Measurements from ENCODE around the gene GRWD1. TPM values are rescaled to one million over a fixed set of nuclear protein-coding genes. Genes with fewer than 3 reads are reported as not detected.

Gene GRWD1
- total RNA-seq, 1 experiment from 2014 or later: 77.4 TPM

DNA sequence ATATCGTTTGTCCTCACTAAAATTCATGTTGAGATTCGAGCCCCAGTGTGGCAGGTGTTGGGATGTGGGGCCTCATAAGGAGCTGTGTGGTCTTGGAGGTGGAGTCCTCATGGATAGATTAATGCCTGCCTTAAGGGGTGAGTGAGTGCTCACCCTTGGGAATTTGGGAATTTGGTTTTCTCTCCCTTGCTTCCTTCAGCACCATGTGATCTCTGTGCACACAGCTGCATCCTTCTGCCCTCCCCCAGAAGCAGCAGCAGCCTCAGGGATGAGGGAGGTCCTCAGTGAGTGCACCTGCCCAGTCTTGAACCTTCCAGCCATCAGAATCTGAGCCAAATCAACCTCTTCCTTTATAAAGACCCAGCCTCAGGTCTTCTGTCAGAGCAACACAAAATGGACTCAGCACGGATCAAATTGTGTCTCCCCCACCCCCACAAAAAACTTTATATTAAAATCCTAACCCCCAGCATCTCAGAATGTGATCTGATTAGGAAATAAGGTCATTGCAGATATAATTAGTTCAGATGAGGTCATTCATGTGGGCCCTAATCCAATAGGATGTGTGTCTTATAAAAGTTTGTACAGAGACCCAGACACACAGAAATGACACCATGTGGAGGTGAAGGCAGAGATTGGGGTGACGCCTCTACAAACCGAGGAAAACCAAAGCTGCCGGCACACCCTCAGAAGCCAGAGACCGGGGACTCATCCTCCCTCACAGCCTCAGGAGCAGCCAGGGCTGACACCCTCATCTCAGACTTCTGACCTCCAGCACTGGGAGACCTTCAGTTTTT, 36.3 kb downstream of the GRWD1 start:
- TSS peak; percentile 31 for BruUV-seq (replicated peaks)
- Mint-ChIP-seq H3K27ac (ENCODE audit: unreplicated experiment) (peak overlapping the region; percentile 25), H3K4me1 (ENCODE audit: low read depth, unreplicated experiment) (peaks cover 13% of the 10 kb centered on the region), H3K36me3 (ENCODE audit: insufficient read depth, unreplicated experiment) (peaks cover 79% of the 10 kb centered on the region), H3K4me3 (ENCODE audit: unreplicated experiment) (no peak overlapping the region), H3K9me3 (ENCODE audit: unreplicated experiment) (no peaks in the 10 kb centered on the region), H3K27me3 (ENCODE audit: insufficient read depth, unreplicated experiment) (no peaks in the 10 kb centered on the region)
- no peaks in the 10 kb centered on the region for H3K36me3 ChIP-seq (ENCODE audit: control insufficient read depth, insufficient read depth, low read length)
- no peaks in the 10 kb centered on the region for H3K4me1 ChIP-seq
- H3K9me3 ChIP-seq: no peaks in the 10 kb centered on the region
- POLR2A ChIA-PET: no interaction called here
- intact Hi-C loops (cut with micrococcal nuclease; ENCODE audit: unreplicated experiment): no loop called here
- no peak for DNase-seq
- no peaks in the 10 kb centered on the region for H3K27me3 ChIP-seq (replicated peaks; ENCODE audit: control insufficient read depth, insufficient read depth, low read length)
- TF ChIP-seq, protein P1, sequence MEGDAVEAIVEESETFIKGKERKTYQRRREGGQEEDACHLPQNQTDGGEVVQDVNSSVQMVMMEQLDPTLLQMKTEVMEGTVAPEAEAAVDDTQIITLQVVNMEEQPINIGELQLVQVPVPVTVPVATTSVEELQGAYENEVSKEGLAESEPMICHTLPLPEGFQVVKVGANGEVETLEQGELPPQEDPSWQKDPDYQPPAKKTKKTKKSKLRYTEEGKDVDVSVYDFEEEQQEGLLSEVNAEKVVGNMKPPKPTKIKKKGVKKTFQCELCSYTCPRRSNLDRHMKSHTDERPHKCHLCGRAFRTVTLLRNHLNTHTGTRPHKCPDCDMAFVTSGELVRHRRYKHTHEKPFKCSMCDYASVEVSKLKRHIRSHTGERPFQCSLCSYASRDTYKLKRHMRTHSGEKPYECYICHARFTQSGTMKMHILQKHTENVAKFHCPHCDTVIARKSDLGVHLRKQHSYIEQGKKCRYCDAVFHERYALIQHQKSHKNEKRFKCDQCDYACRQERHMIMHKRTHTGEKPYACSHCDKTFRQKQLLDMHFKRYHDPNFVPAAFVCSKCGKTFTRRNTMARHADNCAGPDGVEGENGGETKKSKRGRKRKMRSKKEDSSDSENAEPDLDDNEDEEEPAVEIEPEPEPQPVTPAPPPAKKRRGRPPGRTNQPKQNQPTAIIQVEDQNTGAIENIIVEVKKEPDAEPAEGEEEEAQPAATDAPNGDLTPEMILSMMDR (IDR thresholded peaks at IDR 0.05; ENCODE audit: insufficient read depth in 1 of 2, low read depth in 1 of 2, low read length in 1 of 2, severe bottlenecking in 1 of 2, unreplicated experiment in 1 of 2): no peak
- CTCF ChIA-PET: interaction anchor here (0.6 kb wide), 1 partner anchor 178 kb away, joined by 3 read pairs; no protein-coding TSS in a partner anchor
- no peak overlapping the region for H3K4me3 ChIP-seq (ENCODE audit: low read depth, low read length)

DNA sequence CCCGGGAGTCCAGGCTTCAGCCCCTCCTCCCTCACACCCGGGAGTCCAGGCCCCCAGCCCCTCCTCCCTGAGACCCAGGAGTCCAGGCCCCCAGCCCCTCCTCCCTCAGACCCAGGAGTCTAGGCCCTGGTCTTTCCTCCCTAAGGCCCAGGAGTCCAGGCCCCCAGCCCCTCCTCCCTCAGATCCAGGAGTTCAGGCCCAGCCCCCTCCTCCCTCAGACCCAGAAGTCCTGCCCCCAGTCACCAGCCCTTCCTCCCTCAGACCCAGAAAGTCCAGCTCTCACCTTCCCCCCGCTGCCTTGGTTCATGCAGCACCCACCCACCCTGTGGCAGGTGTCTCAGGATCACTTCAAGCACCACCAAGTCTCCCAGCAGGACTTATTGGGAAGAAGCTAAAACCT, 37.5 kb downstream of the GRWD1 start:
- ChIA-PET POLR2A (no interaction called here), CTCF (no interaction called here)
- no peak overlapping the region for H3K27ac Mint-ChIP-seq (ENCODE audit: unreplicated experiment)
- no peaks in the 10 kb centered on the region for H3K27me3 ChIP-seq (replicated peaks; ENCODE audit: control insufficient read depth, insufficient read depth, low read length)
- peaks cover 72% of the 10 kb centered on the region for H3K36me3 Mint-ChIP-seq (ENCODE audit: insufficient read depth, unreplicated experiment)
- no peaks in the 10 kb centered on the region for H3K36me3 ChIP-seq (ENCODE audit: control insufficient read depth, insufficient read depth, low read length)
- peaks cover 17% of the 10 kb centered on the region for H3K4me1 Mint-ChIP-seq (ENCODE audit: low read depth, unreplicated experiment)
- peaks cover 12% of the 10 kb centered on the region for H3K4me1 ChIP-seq
- H3K27me3 Mint-ChIP-seq (ENCODE audit: insufficient read depth, unreplicated experiment): no peaks in the 10 kb centered on the region
- H3K4me3 Mint-ChIP-seq (ENCODE audit: unreplicated experiment): no peak overlapping the region
- no peak overlapping the region for H3K4me3 ChIP-seq (ENCODE audit: low read depth, low read length)
- no TSS peak for BruUV-seq (replicated peaks)
- TF ChIP-seq, protein P1 (IDR thresholded peaks at IDR 0.05; ENCODE audit: insufficient read depth in 1 of 2, low read depth in 1 of 2, low read length in 1 of 2, severe bottlenecking in 1 of 2, unreplicated experiment in 1 of 2): no peak
- no peaks in the 10 kb centered on the region for H3K9me3 ChIP-seq
- DNase-seq: no peak
- H3K9me3 Mint-ChIP-seq (ENCODE audit: unreplicated experiment): no peaks in the 10 kb centered on the region
- intact Hi-C loops (cut with micrococcal nuclease; ENCODE audit: unreplicated experiment): no loop called here

DNA sequence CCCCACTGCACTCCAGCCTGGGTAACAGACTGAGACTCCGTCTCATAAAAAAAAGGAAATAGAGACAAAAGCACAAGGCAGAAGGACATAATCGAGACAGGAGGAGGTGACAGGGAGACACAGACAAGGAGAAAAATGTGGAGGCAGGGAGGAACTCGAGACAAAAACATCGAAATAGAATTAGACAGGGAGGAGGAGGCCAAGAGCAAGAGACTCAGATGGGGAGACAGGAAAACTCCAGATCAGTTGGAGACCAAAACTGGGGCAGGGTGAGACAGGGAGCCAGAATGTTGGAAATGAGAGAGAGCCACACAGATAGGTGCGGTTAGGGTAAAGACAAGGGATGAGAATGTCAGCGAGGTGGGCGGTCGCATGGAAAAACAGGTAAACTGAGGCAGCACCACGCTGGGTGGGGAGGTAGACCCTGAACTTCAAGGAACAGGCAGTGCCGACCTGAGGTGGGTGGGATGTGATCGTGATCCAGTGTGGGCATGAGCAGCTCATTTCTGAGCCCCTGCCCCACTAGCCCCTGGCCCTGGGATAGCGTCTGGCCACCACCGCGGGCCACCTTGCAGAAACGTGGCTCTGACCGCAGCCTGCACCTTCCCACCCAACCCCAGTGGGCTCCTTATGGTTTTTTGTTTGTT, 38.6 kb downstream of the GRWD1 start:
- ChIA-PET CTCF (no interaction called here), POLR2A (no interaction called here)
- DNase-seq: no peak
- Mint-ChIP-seq H3K27ac (ENCODE audit: unreplicated experiment) (no peak overlapping the region), H3K4me1 (ENCODE audit: low read depth, unreplicated experiment) (peaks cover 19% of the 10 kb centered on the region), H3K27me3 (ENCODE audit: insufficient read depth, unreplicated experiment) (no peaks in the 10 kb centered on the region), H3K36me3 (ENCODE audit: insufficient read depth, unreplicated experiment) (peaks cover 68% of the 10 kb centered on the region), H3K4me3 (ENCODE audit: unreplicated experiment) (no peak overlapping the region), H3K9me3 (ENCODE audit: unreplicated experiment) (no peaks in the 10 kb centered on the region)
- intact Hi-C loops (cut with micrococcal nuclease; ENCODE audit: unreplicated experiment): no loop called here
- Histone ChIP-seq H3K36me3 (ENCODE audit: control insufficient read depth, insufficient read depth, low read length) (no peaks in the 10 kb centered on the region), H3K9me3 (no peaks in the 10 kb centered on the region), H3K4me3 (ENCODE audit: low read depth, low read length) (no peak overlapping the region), H3K4me1 (peaks cover 13% of the 10 kb centered on the region), H3K27me3 (replicated peaks; ENCODE audit: control insufficient read depth, insufficient read depth, low read length) (no peaks in the 10 kb centered on the region)
- TF ChIP-seq, protein P1 (IDR thresholded peaks at IDR 0.05; ENCODE audit: insufficient read depth in 1 of 2, low read depth in 1 of 2, low read length in 1 of 2, severe bottlenecking in 1 of 2, unreplicated experiment in 1 of 2): no peak
- BruUV-seq (replicated peaks): no TSS peak

Data from Caco-2 (cell line).